ENCODE results near the gene ZDHHC24.
"Not testable (repeated sequence)": the region's sequence is repeated elsewhere in the genome, so short reads cannot be mapped to it uniquely, and the experiment has no call there.

GRCh38 chr11:66589315-66589714 lies 43.5 kb upstream of the ZDHHC24 start:
- not testable (repeated sequence) for TF ChIP-seq MAX (IDR thresholded peaks at IDR 0.05); CTCF (IDR thresholded peaks at IDR 0.05 in 2 of 3, conservative IDR thresholded peaks at IDR 0.05 in 1 of 3; ENCODE audit: borderline replicate concordance in 1 of 3, insufficient read depth in 1 of 3, low read depth in 2 of 3, low read length in 2 of 3); POLR2AphosphoS5 (IDR thresholded peaks at IDR 0.05; ENCODE audit: low read depth, low read length); POLR2A (IDR thresholded peaks at IDR 0.05; ENCODE audit: borderline replicate concordance, extremely low read depth, insufficient read depth, insufficient read length); EZH2 (IDR thresholded peaks at IDR 0.05); ZNF274 (IDR thresholded peaks at IDR 0.05; ENCODE audit: low read depth, low read length); FOSL1 (IDR thresholded peaks at IDR 0.05; ENCODE audit: low read depth); SP1 (IDR thresholded peaks at IDR 0.05; ENCODE audit: low read depth); SIN3A (IDR thresholded peaks at IDR 0.05; ENCODE audit: low read depth); CEBPB (IDR thresholded peaks at IDR 0.05; ENCODE audit: low read depth); ZFX (IDR thresholded peaks at IDR 0.05); REST (IDR thresholded peaks at IDR 0.05; ENCODE audit: low read depth)

Data from HCT116 (cell line).